Hematopoietic multipotent progenitor cell treated with erythropoietin and hydrocortisone succinate and interleukin-3 and kit ligand, for 15 days (in vitro differentiated cells): Measurements from ENCODE around the gene HMCES.

ENCODE experiments used
- DNase-seq: peaks from one replicate; pipeline ENCODE4 v3.0.0-alpha.2; 2015; ENCODE audit warnings: low spot score

Gene HMCES

GRCh38 chr3:129278439-129278965, at the start of gene HMCES:
Gene HMCES, plus strand, starts transcription at chr3:129278870. Its CDS starts 863 bp downstream, at chr3:129279733.
- peak; percentile 90 for DNase-seq

GRCh38 chr3:129228891-129229585, 49.6 kb upstream of the HMCES start:
- DNase-seq: no peak

GRCh38 chr3:129230311-129231019, 48.2 kb upstream of the HMCES start:
- peak; percentile 64 for DNase-seq

- no peak for DNase-seq
Measured at GRCh38 chr3:129231331-129232119, 47.1 kb upstream of the HMCES start.

- no peak for DNase-seq
Measured at GRCh38 chr3:129233538-129233937, 45.1 kb upstream of the HMCES start.

GRCh38 chr3:129234441-129234840, 44.2 kb upstream of the HMCES start:
- no peak for DNase-seq

GRCh38 chr3:129235344-129235917, 43.2 kb upstream of the HMCES start:
- DNase-seq: no peak

- DNase-seq: peak; percentile 50
Measured at GRCh38 chr3:129238945-129239705, 39.5 kb upstream of the HMCES start.

GRCh38 chr3:129239991-129240390, 38.7 kb upstream of the HMCES start:
- DNase-seq: no peak

- DNase-seq: no peak
Measured at GRCh38 chr3:129240436-129240835, 38.2 kb upstream of the HMCES start.

- DNase-seq: no peak
Measured at GRCh38 chr3:129245141-129245540, 33.5 kb upstream of the HMCES start.

GRCh38 chr3:129245641-129246306, 32.9 kb upstream of the HMCES start:
- DNase-seq: peak; percentile 85

GRCh38 chr3:129246636-129247035, 32.0 kb upstream of the HMCES start:
- DNase-seq: no peak

- no peak for DNase-seq
Measured at GRCh38 chr3:129248286-129248979, 30.2 kb upstream of the HMCES start.

- DNase-seq: peak; percentile 93
Measured at GRCh38 chr3:129249284-129250065, 29.2 kb upstream of the HMCES start, which contains the start of gene COPG1. Gene COPG1, plus strand, starts transcription at chr3:129249606. Its CDS starts 104 bp downstream, at chr3:129249710.

GRCh38 chr3:129252748-129253147, 25.9 kb upstream of the HMCES start:
- DNase-seq: no peak

- no peak for DNase-seq
Measured at GRCh38 chr3:129254536-129255230, 24.0 kb upstream of the HMCES start.

GRCh38 chr3:129256270-129256669, 22.4 kb upstream of the HMCES start:
- DNase-seq: no peak

GRCh38 chr3:129257609-129258008, 21.1 kb upstream of the HMCES start:
- no peak for DNase-seq
